GM18951 (cell line): ENCODE measurements around the gene CST7.

ENCODE experiments used
- POLR2A ChIP-seq: IDR thresholded peaks from 4 replicates; pipeline ENCODE4 v1.6.1; 2011; ENCODE audit warnings: mild to moderate bottlenecking; ENCODE audit not compliant: insufficient read length, insufficient read depth; ENCODE audit errors: extremely low read depth
- in situ Hi-C: fragments of 300-500 bp; cut with MboI; formaldehyde crosslinking; loops from one replicate; pipeline ENCODE4 v1.12.0; 2022; ENCODE audit warnings: low sequenced_read_pairs, mixed read lengths, inconsistent platforms; ENCODE audit not compliant: unreplicated experiment

The CST7 gene

GRCh38 chr20:24981282-24981681 lies 32.2 kb downstream of the CST7 start:
- TF ChIP-seq POLR2A, result no peak
- in situ Hi-C loops, result loop anchor here (25.0 kb wide), 1 partner anchor 206 kb away; the partner anchor contains the start of gene ENTPD6

GRCh38 chr20:24981790-24982189 lies 32.7 kb downstream of the CST7 start:
- in situ Hi-C loops, result loop anchor here (25.0 kb wide), 1 partner anchor 206 kb away; the partner anchor contains the start of gene ENTPD6
- no peak for TF ChIP-seq POLR2A

GRCh38 chr20:24983896-24984295 lies 34.8 kb downstream of the CST7 start:
- TF ChIP-seq POLR2A, result no peak
- in situ Hi-C loops, result loop anchor here (25.0 kb wide), 1 partner anchor 203 kb away; the partner anchor contains the start of gene ENTPD6

- no peak for TF ChIP-seq POLR2A
- in situ Hi-C loops, result loop anchor here (25.0 kb wide), 1 partner anchor 202 kb away; the partner anchor contains the start of gene ENTPD6
Measured at GRCh38 chr20:24984961-24985640, 36.0 kb downstream of the CST7 start.

GRCh38 chr20:24985802-24986201 lies 36.7 kb downstream of the CST7 start:
- no peak for TF ChIP-seq POLR2A
- in situ Hi-C loops, result loop anchor here (25.0 kb wide), 1 partner anchor 201 kb away; the partner anchor contains the start of gene ENTPD6

- in situ Hi-C loops, result loop anchor here (25.0 kb wide), 1 partner anchor 201 kb away; the partner anchor contains the start of gene ENTPD6
- no peak for TF ChIP-seq POLR2A
Measured at GRCh38 chr20:24986436-24987015, 37.5 kb downstream of the CST7 start.

GRCh38 chr20:24987244-24987643 lies 38.2 kb downstream of the CST7 start:
- TF ChIP-seq POLR2A, result no peak
- in situ Hi-C loops, result loop anchor here (25.0 kb wide), 1 partner anchor 200 kb away; the partner anchor contains the start of gene ENTPD6

GRCh38 chr20:24987873-24988835 lies 39.1 kb downstream of the CST7 start:
- in situ Hi-C loops, result loop anchor here (25.0 kb wide), 1 partner anchor 199 kb away; the partner anchor contains the start of gene ENTPD6
- TF ChIP-seq POLR2A, result no peak

- no peak for TF ChIP-seq POLR2A
- in situ Hi-C loops, result loop anchor here (25.0 kb wide), 1 partner anchor 198 kb away; the partner anchor contains the start of gene ENTPD6
Measured at GRCh38 chr20:24989162-24989561, 40.1 kb downstream of the CST7 start.

- in situ Hi-C loops, result loop anchor here (5.0 to 25.0 kb wide), 2 partner anchors 196 to 396 kb away; partner anchors contain the start of gene ENTPD6
- TF ChIP-seq POLR2A, result no peak
Measured at GRCh38 chr20:24990810-24991252, 41.8 kb downstream of the CST7 start.

GRCh38 chr20:24991897-24992486 lies 42.9 kb downstream of the CST7 start:
- in situ Hi-C loops, result loop anchor here (5.0 to 25.0 kb wide), 2 partner anchors 195 to 395 kb away; partner anchors contain the start of gene ENTPD6
- TF ChIP-seq POLR2A, result no peak
